ENCODE measurements around the gene OLA1.

OLA1 gene

GRCh38 chr2:174181368-174181767, 67.0 kb downstream of the OLA1 start:
- H3K9ac ChIP-seq (ENCODE audit: insufficient read length): no peak overlapping the region
- H3K36me3 ChIP-seq (ENCODE audit: insufficient read depth, low read length): peaks cover 8% of the 10 kb centered on the region; the same call in 1 of the 2 replicates
- TF ChIP-seq POLR2AphosphoS5 (IDR thresholded peaks at IDR 0.05; ENCODE audit: borderline replicate concordance, low read depth, low read length) (no peak), FOXP2 (optimal IDR thresholded peaks at IDR 0.05; ENCODE audit: control extremely low read depth, extremely low read length, insufficient read depth) (no peak), EZH2 (IDR thresholded peaks at IDR 0.05) (no peak)
- no peak overlapping the region for H3K4me3 ChIP-seq
- no peak for DNase-seq (ENCODE audit: low read depth, low spot score)
- no peaks in the 10 kb centered on the region for H3K9me3 ChIP-seq (ENCODE audit: low read depth, low read length)
- H3K27ac ChIP-seq: no peak overlapping the region

- H3K27ac ChIP-seq: peak overlapping the region; percentile 43
- no peak overlapping the region for H3K4me3 ChIP-seq
Observed at GRCh38 chr2:174180726-174181236, 67.6 kb downstream of the OLA1 start.

GRCh38 chr2:174180165-174180724, 68.1 kb downstream of the OLA1 start:
- Histone ChIP-seq H3K27ac (peak overlapping the region; percentile 43), H3K9me3 (ENCODE audit: low read depth, low read length) (0 out of 2 replicates have a peak, but pooled peaks cover 5% of the 10 kb centered on the region), H3K9ac (ENCODE audit: insufficient read length) (no peak overlapping the region), H3K4me3 (no peak overlapping the region), H3K36me3 (ENCODE audit: insufficient read depth, low read length) (peaks cover 16% of the 10 kb centered on the region; the same call in 1 of the 2 replicates)
- DNase-seq (ENCODE audit: low read depth, low spot score): no peak
- no peak for TF ChIP-seq EZH2 (IDR thresholded peaks at IDR 0.05)
- TF ChIP-seq POLR2AphosphoS5 (IDR thresholded peaks at IDR 0.05; ENCODE audit: borderline replicate concordance, low read depth, low read length): no peak
- TF ChIP-seq FOXP2 (optimal IDR thresholded peaks at IDR 0.05; ENCODE audit: control extremely low read depth, extremely low read length, insufficient read depth): no peak

More at GRCh38 chr2:174180726-174181236, 67.6 kb downstream of the OLA1 start:
- no peak for DNase-seq (ENCODE audit: low read depth, low spot score)
- Histone ChIP-seq H3K9me3 (ENCODE audit: low read depth, low read length) (0 out of 2 replicates have a peak, but pooled peaks cover under 1% of the 10 kb centered on the region), H3K9ac (ENCODE audit: insufficient read length) (no peak overlapping the region), H3K36me3 (ENCODE audit: insufficient read depth, low read length) (peaks cover 11% of the 10 kb centered on the region; the same call in 1 of the 2 replicates)
- TF ChIP-seq FOXP2 (optimal IDR thresholded peaks at IDR 0.05; ENCODE audit: control extremely low read depth, extremely low read length, insufficient read depth) (no peak), EZH2 (IDR thresholded peaks at IDR 0.05) (no peak), POLR2AphosphoS5 (IDR thresholded peaks at IDR 0.05; ENCODE audit: borderline replicate concordance, low read depth, low read length) (no peak)

- H3K9ac ChIP-seq (ENCODE audit: insufficient read length): no peak overlapping the region
- no peak for DNase-seq (ENCODE audit: low read depth, low spot score)
- peaks cover 32% of the 10 kb centered on the region for H3K36me3 ChIP-seq (ENCODE audit: insufficient read depth, low read length)
- TF ChIP-seq EZH2 (IDR thresholded peaks at IDR 0.05) (no peak), FOXP2 (optimal IDR thresholded peaks at IDR 0.05; ENCODE audit: control extremely low read depth, extremely low read length, insufficient read depth) (no peak), POLR2AphosphoS5 (IDR thresholded peaks at IDR 0.05; ENCODE audit: borderline replicate concordance, low read depth, low read length) (no peak)
- H3K27ac ChIP-seq: no peak overlapping the region
- H3K9me3 ChIP-seq (ENCODE audit: low read depth, low read length): 0 out of 2 replicates have a peak, but pooled peaks cover 5% of the 10 kb centered on the region
- no peak overlapping the region for H3K4me3 ChIP-seq
Observed at GRCh38 chr2:174177316-174177890, 70.9 kb downstream of the OLA1 start.

- Histone ChIP-seq H3K4me3 (no peak overlapping the region), H3K9ac (ENCODE audit: insufficient read length) (no peak overlapping the region), H3K27ac (no peak overlapping the region), H3K9me3 (ENCODE audit: low read depth, low read length) (0 out of 2 replicates have a peak, but pooled peaks cover 5% of the 10 kb centered on the region), H3K36me3 (ENCODE audit: insufficient read depth, low read length) (peaks cover 37% of the 10 kb centered on the region)
- TF ChIP-seq FOXP2 (optimal IDR thresholded peaks at IDR 0.05; ENCODE audit: control extremely low read depth, extremely low read length, insufficient read depth) (no peak), POLR2AphosphoS5 (IDR thresholded peaks at IDR 0.05; ENCODE audit: borderline replicate concordance, low read depth, low read length) (no peak), EZH2 (IDR thresholded peaks at IDR 0.05) (no peak)
- DNase-seq (ENCODE audit: low read depth, low spot score): no peak
Observed at GRCh38 chr2:174176898-174177297, 71.4 kb downstream of the OLA1 start.

GRCh38 chr2:174174741-174175140, 73.6 kb downstream of the OLA1 start:
- Histone ChIP-seq H3K4me3 (no peak overlapping the region), H3K27ac (no peak overlapping the region), H3K36me3 (ENCODE audit: insufficient read depth, low read length) (peaks cover 43% of the 10 kb centered on the region), H3K9me3 (ENCODE audit: low read depth, low read length) (0 out of 2 replicates have a peak, but pooled peaks cover 5% of the 10 kb centered on the region), H3K9ac (ENCODE audit: insufficient read length) (no peak overlapping the region)
- no peak for TF ChIP-seq POLR2AphosphoS5 (IDR thresholded peaks at IDR 0.05; ENCODE audit: borderline replicate concordance, low read depth, low read length)
- TF ChIP-seq EZH2 (IDR thresholded peaks at IDR 0.05): no peak
- no peak for TF ChIP-seq FOXP2 (optimal IDR thresholded peaks at IDR 0.05; ENCODE audit: control extremely low read depth, extremely low read length, insufficient read depth)
- DNase-seq (ENCODE audit: low read depth, low spot score): no peak

GRCh38 chr2:174172802-174173355, 75.5 kb downstream of the OLA1 start:
- Histone ChIP-seq H3K36me3 (ENCODE audit: insufficient read depth, low read length) (peaks cover 43% of the 10 kb centered on the region), H3K27ac (no peak overlapping the region), H3K4me3 (no peak overlapping the region), H3K9ac (ENCODE audit: insufficient read length) (no peak overlapping the region), H3K9me3 (ENCODE audit: low read depth, low read length) (peaks cover 11% of the 10 kb centered on the region; the same call in 1 of the 2 replicates)
- no peak for DNase-seq (ENCODE audit: low read depth, low spot score)
- TF ChIP-seq EZH2 (IDR thresholded peaks at IDR 0.05): no peak
- no peak for TF ChIP-seq FOXP2 (optimal IDR thresholded peaks at IDR 0.05; ENCODE audit: control extremely low read depth, extremely low read length, insufficient read depth)
- no peak for TF ChIP-seq POLR2AphosphoS5 (IDR thresholded peaks at IDR 0.05; ENCODE audit: borderline replicate concordance, low read depth, low read length)

Data from SK-N-MC (cell line).